B cell (primary cell): Measurements from ENCODE around the gene IKZF3. TPM values are rescaled to one million over a fixed set of nuclear protein-coding genes. Genes with fewer than 3 reads are reported as not detected.
A peak's percentile ranks its signal among the peaks of the same experiment; 100 is the strongest.

Source experiments
- ATAC-seq: fragments of 200-7000 bp; cut with Tn5 transposase; one replicate; pipeline ENCODE4 v1.10.0; 2021; ENCODE audit warnings: low read depth, mild to moderate bottlenecking, moderate number of reproducible peaks, moderate library complexity
- CTCF ChIA-PET: fragments of 350-600 bp; sonication (Branson Sonifier 250); formaldehyde crosslinking; loops from one replicate; lab custom pipeline; 2021; ENCODE audit warnings: antibody characterized with exemption, inconsistent platforms; lab: Charles Lee
- POLR2A ChIA-PET: fragments of 350-600 bp; sonication (Branson Sonifier 250); formaldehyde crosslinking; loops from one replicate; lab custom pipeline; 2021; ENCODE audit warnings: antibody characterized with exemption; lab: Charles Lee
- DNase-seq: peaks from one replicate; pipeline ENCODE4 v3.0.0; 2013
- H2AFZ ChIP-seq: 2 replicates; pipeline ENCODE4 v1.6.1; 2012; ENCODE audit warnings: mild to moderate bottlenecking, low read depth, low read length; ENCODE audit not compliant: insufficient read depth, poor library complexity, severe bottlenecking
- H3K27ac ChIP-seq, 2 donors: 1 replicate in 1 of 2; 2 replicates in 1 of 2; pipeline ENCODE4 v1.5.1; 2012 to 2013; ENCODE audit warnings: low read length in 2 of 2, mild to moderate bottlenecking in 2 of 2, moderate library complexity in 1 of 2
- H3K27me3 ChIP-seq, 4 experiments: fragments of 200-600 bp in 1 of 4; sonication (generic) in 1 of 4; replicated peaks in 1 of 4; 1 replicate in 2 of 4; 2 replicates in 2 of 4; pipeline versions ENCODE4 v1.6.1 to v1.7.0; 2013 to 2016; ENCODE audit warnings: low read length in 3 of 4, mild to moderate bottlenecking in 2 of 4, mixed read lengths in 1 of 4, moderate library complexity in 1 of 4; ENCODE audit not compliant: insufficient read depth in 4 of 4, control insufficient read depth in 3 of 4; ENCODE audit errors: control extremely low read depth in 1 of 4
- H3K36me3 ChIP-seq, 2 experiments: replicated peaks in 1 of 2; 1 replicate in 1 of 2; 2 replicates in 1 of 2; pipeline versions ENCODE4 v1.6.1 to v1.7.1; 2013; ENCODE audit warnings: low read length in 1 of 2; ENCODE audit not compliant: insufficient read depth in 2 of 2, control insufficient read depth in 1 of 2; ENCODE audit errors: control extremely low read depth in 1 of 2, extremely low read depth in 1 of 2
- H3K4me1 ChIP-seq, 2 donors: fragments of 200-600 bp in 1 of 2; sonication (generic) in 1 of 2; 1 replicate in 1 of 2; 2 replicates in 1 of 2; pipeline versions ENCODE4 v1.5.1 to v1.6.1; 2013 to 2017; ENCODE audit warnings: low read length in 2 of 2; ENCODE audit not compliant: control insufficient read depth in 2 of 2, insufficient read depth in 2 of 2
- H3K4me2 ChIP-seq: replicated peaks from 2 replicates; pipeline ENCODE3; 2012; ENCODE audit warnings: mild to moderate bottlenecking, low read depth, low read length; ENCODE audit not compliant: poor library complexity, severe bottlenecking
- H3K4me3 ChIP-seq, 5 experiments: fragments of 200-600 bp in 1 of 5; sonication (generic) in 1 of 5; 1 replicate in 3 of 5; 2 replicates in 2 of 5; pipeline versions ENCODE4 v1.5.1 to v1.7.0; 2011 to 2016; ENCODE audit warnings: low read length in 4 of 5, mild to moderate bottlenecking in 4 of 5, low read depth in 2 of 5, control low read depth in 1 of 5, moderate library complexity in 1 of 5; ENCODE audit not compliant: insufficient read depth in 1 of 5; ENCODE audit errors: control extremely low read depth in 1 of 5, extremely low read depth in 1 of 5
- H3K79me2 ChIP-seq: fragments of 200-600 bp; sonication (generic); one replicate; pipeline ENCODE4 v1.6.0; 2016; ENCODE audit warnings: low read length; ENCODE audit not compliant: control insufficient read depth, insufficient read depth
- H3K9ac ChIP-seq: fragments of 200-600 bp; sonication (generic); 2 replicates; pipeline ENCODE4 v1.6.1; 2017; ENCODE audit warnings: mild to moderate bottlenecking, low read length, moderate library complexity
- H3K9me3 ChIP-seq, 3 donors: one replicate each; pipeline versions ENCODE4 v1.6.1 to v1.7.1; 2013; ENCODE audit warnings: low read length in 2 of 3; ENCODE audit not compliant: control insufficient read depth in 2 of 3, insufficient read depth in 1 of 3; ENCODE audit errors: control extremely low read depth in 1 of 3
- H4K20me1 ChIP-seq: 2 replicates; pipeline ENCODE4 v1.6.0; 2012; ENCODE audit warnings: mild to moderate bottlenecking, low read length; ENCODE audit not compliant: insufficient read depth, control insufficient read depth, poor library complexity, severe bottlenecking
- H3K27ac Mint-ChIP-seq: one replicate; pipeline ENCODE4 v1.8.0; 2021; ENCODE audit warnings: mixed read lengths
- H3K27me3 Mint-ChIP-seq: one replicate; pipeline ENCODE4 v1.8.0; 2021; ENCODE audit warnings: mixed read lengths
- H3K4me1 Mint-ChIP-seq: one replicate; pipeline ENCODE4 v1.8.0; 2021; ENCODE audit warnings: mixed read lengths
- H3K4me3 Mint-ChIP-seq: one replicate; pipeline ENCODE4 v1.8.0; 2021; ENCODE audit warnings: mixed read lengths
- H3K9me3 Mint-ChIP-seq: one replicate; pipeline ENCODE4 v1.8.0; 2022; ENCODE audit warnings: mixed read lengths; ENCODE audit not compliant: insufficient read depth
- CTCF ChIP-seq: fragments of 200-600 bp; IDR thresholded peaks from one replicate; pipeline ENCODE4 v1.8.0; 2022; ENCODE audit warnings: antibody characterized with exemption, mild to moderate bottlenecking
- EZH2 ChIP-seq: IDR thresholded peaks from 2 replicates; pipeline ENCODE4 v1.6.1; 2012; ENCODE audit warnings: borderline replicate concordance, low read depth, mild to moderate bottlenecking, moderate library complexity, low read length; ENCODE audit not compliant: insufficient read depth, poor library complexity, severe bottlenecking
- WGBS: methylation state at CpG from one replicate; pipeline ENCODE4 v1.1.5; 2013; ENCODE audit warnings: missing lambda C conversion rate; ENCODE audit not compliant: insufficient coverage; 5-methylcytosine and 5-hydroxymethylcytosine counted together
- intact Hi-C: fragments of 100-400 bp; cut with micrococcal nuclease; formaldehyde crosslinking; loops from one replicate; pipeline ENCODE4 v1.10.0; 2022
- polyA plus RNA-seq: library from polyadenylated mRNA; depleted of rRNA; stranded (reverse); fragments of >200 nt; gene quantifications from 2 replicates; pipeline ENCODE4 v1.2.3, GENCODE V29; 2012
- total RNA-seq, 2 donors: library from RNA; stranded (reverse); fragments of 120-200 nt in 1 of 2; gene quantifications; 1 replicate in 1 of 2; 2 replicates in 1 of 2; pipeline versions ENCODE4 v1.2.3 to v1.2.4, GENCODE V29; 2013 to 2022

IKZF3 gene
- total and polyA plus RNA-seq, 2 donors (not counting 1 experiment from before 2014, with no cell fraction given) = 63.0 to 178 TPM

- Histone ChIP-seq H3K79me2 (no peaks in the 10 kb centered on the region), H3K4me2 (no peak overlapping the region), H3K4me3 (no peak overlapping the region), H3K36me3 (no peaks in the 10 kb centered on the region), H3K27me3 (no peaks in the 10 kb centered on the region), H3K4me1 (peaks cover 0 to 1% of the 10 kb centered on the region in 2 donors), H3K9ac (no peak overlapping the region), H4K20me1 (no peaks in the 10 kb centered on the region), H2AFZ (no peak overlapping the region), H3K27ac (no peak overlapping the region), H3K9me3 (peaks cover 0 to 6% (median 0%) of the 10 kb centered on the region in 3 donors)
- peak overlapping the region; percentile 22 for H3K27ac Mint-ChIP-seq
- DNase-seq (no peak), ATAC-seq (no peak)
- H3K27me3 Mint-ChIP-seq = no peaks in the 10 kb centered on the region
- peaks cover 10% of the 10 kb centered on the region for H3K4me1 Mint-ChIP-seq
- no peak for TF ChIP-seq CTCF
- 100% methylated on average over 3 of the region's 4 CpGs for WGBS
- CTCF ChIA-PET = interaction anchor here (3.7 kb wide), 1 partner anchor 125 kb away, joined by 18 read pairs; no protein-coding TSS in a partner anchor
- POLR2A ChIA-PET = no interaction called here
- no peaks in the 10 kb centered on the region for H3K9me3 Mint-ChIP-seq
- intact Hi-C loops = no loop called here
- H3K4me3 Mint-ChIP-seq = no peak overlapping the region
These were observed 116.4 kb downstream of the IKZF3 start for GRCh38 chr17:39747745-39748144.

GRCh38 chr17:39746145-39746461, 118.0 kb downstream of the IKZF3 start:
- H4K20me1 ChIP-seq = no peaks in the 10 kb centered on the region
- no peak overlapping the region for H3K4me2 ChIP-seq
- no peaks in the 10 kb centered on the region for H3K36me3 ChIP-seq
- H2AFZ ChIP-seq = no peak overlapping the region
- 96% methylated on average over 6 of the region's 7 CpGs for WGBS
- H3K27me3 Mint-ChIP-seq = peaks cover under 1% of the 10 kb centered on the region
- no peaks in the 10 kb centered on the region for H3K79me2 ChIP-seq
- CTCF ChIA-PET = interaction anchor here (0.5 to 1.2 kb wide), 2 partner anchors 123 to 191 kb away, joined by 3 to 4 read pairs; no protein-coding TSS in a partner anchor
- H3K4me1 ChIP-seq = no peaks in the 10 kb centered on the region
- ATAC-seq (no peak), DNase-seq (no peak)
- no peak overlapping the region for H3K9ac ChIP-seq
- no peak overlapping the region for H3K4me3 Mint-ChIP-seq
- no peaks in the 10 kb centered on the region for H3K4me1 Mint-ChIP-seq
- H3K9me3 ChIP-seq = peaks cover 0 to 6% (median 0%) of the 10 kb centered on the region in 3 donors
- H3K9me3 Mint-ChIP-seq = no peaks in the 10 kb centered on the region
- H3K4me3 ChIP-seq = no peak overlapping the region
- H3K27ac ChIP-seq = no peak overlapping the region
- POLR2A ChIA-PET = no interaction called here
- TF ChIP-seq CTCF = no peak
- TF ChIP-seq EZH2 = no peak
- H3K27me3 ChIP-seq = peaks cover 0 to 2% (median 0%) of the 10 kb centered on the region in 4 experiments
- H3K27ac Mint-ChIP-seq = no peak overlapping the region
- intact Hi-C loops = no loop called here
